DMS53 treated with DMSO at 0.1 percent for 48 hours (cell line): ENCODE data around the gene CTSF.
"Not testable (repeated sequence)": the region's sequence is repeated elsewhere in the genome, so short reads cannot be mapped to it uniquely, and the experiment has no call there.

ENCODE experiments used
- DNase-seq: peaks from one replicate; lab custom pipeline; 2025; ENCODE audit not compliant: unreplicated experiment; lab: John Stamatoyannopoulos, UW

The CTSF gene

GRCh38 chr11:66559866-66560676, 8.3 kb downstream of the CTSF start:
- no peak for DNase-seq

- peak; percentile 39 for DNase-seq
These were observed 9.1 kb downstream of the CTSF start for GRCh38 chr11:66559142-66559865.

- no peak for DNase-seq
These were observed 10.6 kb downstream of the CTSF start for GRCh38 chr11:66557733-66558326.

- DNase-seq, result peak; percentile 48
These were observed 12.3 kb downstream of the CTSF start for GRCh38 chr11:66556086-66556485.

GRCh38 chr11:66555416-66555815, 13.0 kb downstream of the CTSF start:
- no peak for DNase-seq

GRCh38 chr11:66554602-66555001, 13.8 kb downstream of the CTSF start:
- DNase-seq, result no peak

GRCh38 chr11:66550887-66551286, 17.5 kb downstream of the CTSF start:
- DNase-seq, result no peak

GRCh38 chr11:66549696-66550095, 18.7 kb downstream of the CTSF start:
- DNase-seq, result no peak

GRCh38 chr11:66548774-66549630, 19.4 kb downstream of the CTSF start:
- DNase-seq, result no peak

GRCh38 chr11:66548041-66548440, 20.4 kb downstream of the CTSF start:
- DNase-seq, result no peak

GRCh38 chr11:66547662-66548009, 20.8 kb downstream of the CTSF start:
- no peak for DNase-seq

GRCh38 chr11:66546966-66547661, 21.3 kb downstream of the CTSF start:
- no peak for DNase-seq

- no peak for DNase-seq
These were observed 21.9 kb downstream of the CTSF start, which contains the start of gene ACTN3 for GRCh38 chr11:66546368-66546965. ACTN3 (plus strand) TSS chr11:66546903; CDS start chr11:66546938, 35 bp downstream.

GRCh38 chr11:66545701-66546367, 22.6 kb downstream of the CTSF start, which contains the start of gene ZDHHC24:
ZDHHC24 (minus strand) TSS chr11:66546048; CDS start chr11:66546003, 45 bp downstream.
- peak; percentile 98 for DNase-seq

- DNase-seq, result not testable (repeated sequence)
These were observed 23.5 kb downstream of the CTSF start for GRCh38 chr11:66544952-66545351.

- DNase-seq, result no peak
These were observed 24.9 kb downstream of the CTSF start for GRCh38 chr11:66543263-66544107.

GRCh38 chr11:66542362-66542761, 26.0 kb downstream of the CTSF start:
- DNase-seq, result no peak

- no peak for DNase-seq
These were observed 26.5 kb downstream of the CTSF start for GRCh38 chr11:66541892-66542291.
